Left renal cortex interstitium (tissue), 4 donors: ENCODE data around the gene RNF32. TPM values are rescaled to one million over a fixed set of nuclear protein-coding genes. Genes with fewer than 3 reads are reported as not detected.
"Not testable (repeated sequence)": the region's sequence is repeated elsewhere in the genome, so short reads cannot be mapped to it uniquely, and the experiment has no call there.

Source experiments
- DNase-seq, 4 donors: peaks; one replicate each; pipeline ENCODE4 v3.0.0-alpha.2; 2013; ENCODE audit warnings: low read depth in 4 of 4, low spot score in 2 of 4, missing footprints in 1 of 4
- polyA plus RNA-seq, 4 donors: library from polyadenylated mRNA; unstranded; fragments of 120-200 nt; gene quantifications; one replicate each; pipeline ENCODE4 v1.2.1, GENCODE V29; 2013; ENCODE audit not compliant: insufficient read length in 4 of 4

The RNF32 gene
- polyA plus RNA-seq, 4 donors = 2.7 to 3.3 (median 3.0) TPM

- DNase-seq = no peak
Observed at GRCh38 chr7:156612930-156613329, 27.6 kb upstream of the RNF32 start.

- DNase-seq = no peak
Observed at GRCh38 chr7:156614434-156615264, 25.9 kb upstream of the RNF32 start.

- DNase-seq = no peak
Observed at GRCh38 chr7:156616269-156617202, 24.0 kb upstream of the RNF32 start.

- DNase-seq = no peak
Observed at GRCh38 chr7:156617215-156617614, 23.4 kb upstream of the RNF32 start.

GRCh38 chr7:156618078-156618779, 22.3 kb upstream of the RNF32 start:
- no peak for DNase-seq

GRCh38 chr7:156618780-156619367, 21.7 kb upstream of the RNF32 start:
- no peak for DNase-seq

GRCh38 chr7:156619488-156620290, 20.9 kb upstream of the RNF32 start:
- DNase-seq = not testable (repeated sequence)

- DNase-seq = no peak
Observed at GRCh38 chr7:156620291-156620675, 20.3 kb upstream of the RNF32 start.

GRCh38 chr7:156621652-156622051, 18.9 kb upstream of the RNF32 start:
- DNase-seq = no peak

GRCh38 chr7:156625580-156625979, 15.0 kb upstream of the RNF32 start:
- no peak for DNase-seq

GRCh38 chr7:156626220-156626895, 14.2 kb upstream of the RNF32 start:
- DNase-seq = no peak

GRCh38 chr7:156628562-156628961, 12.0 kb upstream of the RNF32 start:
- DNase-seq = no peak

- no peak for DNase-seq
Observed at GRCh38 chr7:156629873-156630272, 10.7 kb upstream of the RNF32 start.

GRCh38 chr7:156634117-156634516, 6.5 kb upstream of the RNF32 start:
- DNase-seq = no peak

GRCh38 chr7:156635529-156636385, 4.8 kb upstream of the RNF32 start:
- DNase-seq = no peak

GRCh38 chr7:156637093-156637492, 3.5 kb upstream of the RNF32 start:
- not testable (repeated sequence) for DNase-seq

- DNase-seq = no peak
Observed at GRCh38 chr7:156638443-156639077, 2.0 kb upstream of the RNF32 start.
